Activated naive CD8-positive, alpha-beta T cell (primary cell): ENCODE results near the gene CTU1.

Source experiments
- H3K27ac Mint-ChIP-seq: one replicate; pipeline ENCODE4 v1.8.0; 2021; ENCODE audit warnings: mixed read lengths
- H3K27me3 Mint-ChIP-seq: one replicate; pipeline ENCODE4 v1.8.0; 2021; ENCODE audit warnings: mixed read lengths
- H3K36me3 Mint-ChIP-seq: one replicate; pipeline ENCODE4 v1.8.0; 2021; ENCODE audit warnings: mixed read lengths
- H3K4me1 Mint-ChIP-seq: one replicate; pipeline ENCODE4 v1.8.0; 2021; ENCODE audit warnings: low read depth, mixed read lengths
- H3K4me3 Mint-ChIP-seq: one replicate; pipeline ENCODE4 v1.8.0; 2021; ENCODE audit warnings: mild to moderate bottlenecking, mixed read lengths
- H3K9me3 Mint-ChIP-seq: one replicate; pipeline ENCODE4 v1.8.0; 2021; ENCODE audit warnings: low read depth, mixed read lengths

CTU1 gene

GRCh38 chr19:51089786-51090185 lies 18.4 kb downstream of the CTU1 start:
- Mint-ChIP-seq H3K4me1 (no peaks in the 10 kb centered on the region), H3K9me3 (no peaks in the 10 kb centered on the region), H3K36me3 (peaks cover 5% of the 10 kb centered on the region), H3K4me3 (no peak overlapping the region), H3K27me3 (no peaks in the 10 kb centered on the region), H3K27ac (no peak overlapping the region)

GRCh38 chr19:51086153-51086850 lies 21.9 kb downstream of the CTU1 start:
- peaks cover 8% of the 10 kb centered on the region for H3K36me3 Mint-ChIP-seq
- no peak overlapping the region for H3K4me3 Mint-ChIP-seq
- no peaks in the 10 kb centered on the region for H3K4me1 Mint-ChIP-seq
- H3K27me3 Mint-ChIP-seq: peaks cover 8% of the 10 kb centered on the region
- H3K27ac Mint-ChIP-seq: no peak overlapping the region
- no peaks in the 10 kb centered on the region for H3K9me3 Mint-ChIP-seq

GRCh38 chr19:51084505-51084904 lies 23.7 kb downstream of the CTU1 start:
- peaks cover 8% of the 10 kb centered on the region for H3K27me3 Mint-ChIP-seq
- no peaks in the 10 kb centered on the region for H3K4me1 Mint-ChIP-seq
- H3K4me3 Mint-ChIP-seq: no peak overlapping the region
- no peak overlapping the region for H3K27ac Mint-ChIP-seq
- no peaks in the 10 kb centered on the region for H3K9me3 Mint-ChIP-seq
- peaks cover 5% of the 10 kb centered on the region for H3K36me3 Mint-ChIP-seq

GRCh38 chr19:51083783-51084182 lies 24.4 kb downstream of the CTU1 start:
- no peaks in the 10 kb centered on the region for H3K4me1 Mint-ChIP-seq
- peaks cover 8% of the 10 kb centered on the region for H3K27me3 Mint-ChIP-seq
- no peaks in the 10 kb centered on the region for H3K9me3 Mint-ChIP-seq
- peaks cover 5% of the 10 kb centered on the region for H3K36me3 Mint-ChIP-seq
- H3K4me3 Mint-ChIP-seq: no peak overlapping the region
- H3K27ac Mint-ChIP-seq: no peak overlapping the region

- Mint-ChIP-seq H3K4me3 (no peak overlapping the region), H3K27ac (no peak overlapping the region)
Measured at GRCh38 chr19:51083181-51083580, 25.0 kb downstream of the CTU1 start.

GRCh38 chr19:51082611-51083010 lies 25.6 kb downstream of the CTU1 start, which contains the start of gene KLK14:
KLK14 (minus strand) TSS chr19:51082887; CDS start chr19:51082614, 273 bp downstream.
- Mint-ChIP-seq H3K4me3 (no peak within 1 kb of the TSS), H3K4me1 (no peaks in the 10 kb centered on the region), H3K27me3 (peaks cover 8% of the 10 kb centered on the region), H3K27ac (no peak within 1 kb of the TSS), H3K36me3 (peaks cover 5% of the 10 kb centered on the region), H3K9me3 (no peaks in the 10 kb centered on the region)

More at GRCh38 chr19:51083181-51083580, 25.0 kb downstream of the CTU1 start:
- H3K9me3 Mint-ChIP-seq: no peaks in the 10 kb centered on the region
- H3K4me1 Mint-ChIP-seq: no peaks in the 10 kb centered on the region
- peaks cover 5% of the 10 kb centered on the region for H3K36me3 Mint-ChIP-seq
- peaks cover 8% of the 10 kb centered on the region for H3K27me3 Mint-ChIP-seq

GRCh38 chr19:51081476-51081875 lies 26.7 kb downstream of the CTU1 start:
- H3K36me3 Mint-ChIP-seq: peaks cover 5% of the 10 kb centered on the region
- no peaks in the 10 kb centered on the region for H3K9me3 Mint-ChIP-seq
- H3K27ac Mint-ChIP-seq: no peak overlapping the region
- peaks cover 8% of the 10 kb centered on the region for H3K27me3 Mint-ChIP-seq
- no peak overlapping the region for H3K4me3 Mint-ChIP-seq
- H3K4me1 Mint-ChIP-seq: no peaks in the 10 kb centered on the region

GRCh38 chr19:51079481-51080110 lies 28.6 kb downstream of the CTU1 start:
- Mint-ChIP-seq H3K27ac (no peak overlapping the region), H3K4me1 (no peaks in the 10 kb centered on the region), H3K4me3 (no peak overlapping the region), H3K9me3 (no peaks in the 10 kb centered on the region), H3K36me3 (peaks cover 5% of the 10 kb centered on the region), H3K27me3 (peaks cover 8% of the 10 kb centered on the region)

GRCh38 chr19:51078731-51079130 lies 29.5 kb downstream of the CTU1 start:
- peaks cover 9% of the 10 kb centered on the region for H3K36me3 Mint-ChIP-seq
- peaks cover 10% of the 10 kb centered on the region for H3K27me3 Mint-ChIP-seq
- H3K4me1 Mint-ChIP-seq: no peaks in the 10 kb centered on the region
- no peak overlapping the region for H3K27ac Mint-ChIP-seq
- no peak overlapping the region for H3K4me3 Mint-ChIP-seq
- H3K9me3 Mint-ChIP-seq: peaks cover 7% of the 10 kb centered on the region

- Mint-ChIP-seq H3K9me3 (peaks cover 13% of the 10 kb centered on the region), H3K4me1 (no peaks in the 10 kb centered on the region), H3K4me3 (no peak overlapping the region), H3K36me3 (peaks cover 14% of the 10 kb centered on the region), H3K27me3 (peaks cover 9% of the 10 kb centered on the region), H3K27ac (no peak overlapping the region)
Measured at GRCh38 chr19:51078104-51078503, 30.1 kb downstream of the CTU1 start.

- Mint-ChIP-seq H3K9me3 (peaks cover 17% of the 10 kb centered on the region), H3K27me3 (peaks cover 7% of the 10 kb centered on the region), H3K27ac (no peak overlapping the region), H3K4me1 (no peaks in the 10 kb centered on the region), H3K36me3 (peaks cover 9% of the 10 kb centered on the region), H3K4me3 (no peak overlapping the region)
Measured at GRCh38 chr19:51076631-51077213, 31.5 kb downstream of the CTU1 start.

GRCh38 chr19:51075998-51076397 lies 32.2 kb downstream of the CTU1 start:
- Mint-ChIP-seq H3K9me3 (peaks cover 17% of the 10 kb centered on the region), H3K4me3 (no peak overlapping the region), H3K27ac (no peak overlapping the region), H3K27me3 (peaks cover 7% of the 10 kb centered on the region), H3K4me1 (no peaks in the 10 kb centered on the region), H3K36me3 (peaks cover 9% of the 10 kb centered on the region)

- H3K27me3 Mint-ChIP-seq: peaks cover 16% of the 10 kb centered on the region
- peaks cover 9% of the 10 kb centered on the region for H3K36me3 Mint-ChIP-seq
- H3K4me1 Mint-ChIP-seq: no peaks in the 10 kb centered on the region
- H3K27ac Mint-ChIP-seq: no peak overlapping the region
- peaks cover 17% of the 10 kb centered on the region for H3K9me3 Mint-ChIP-seq
- H3K4me3 Mint-ChIP-seq: no peak overlapping the region
Measured at GRCh38 chr19:51071095-51071405, 37.2 kb downstream of the CTU1 start.

- Mint-ChIP-seq H3K4me1 (no peaks in the 10 kb centered on the region), H3K4me3 (no peak overlapping the region), H3K27me3 (peaks cover 18% of the 10 kb centered on the region), H3K36me3 (peaks cover 9% of the 10 kb centered on the region), H3K9me3 (peaks cover 17% of the 10 kb centered on the region), H3K27ac (no peak overlapping the region)
Measured at GRCh38 chr19:51070334-51071094, 37.7 kb downstream of the CTU1 start.
